Activated naive CD4-positive, alpha-beta T cell (primary cell): ENCODE results near the gene ESRRA.
"Not testable (repeated sequence)": the region's sequence is repeated elsewhere in the genome, so short reads cannot be mapped to it uniquely, and the experiment has no call there.

Experiments
- DNase-seq, 4 experiments: peaks; one replicate each; lab custom pipeline; 2025; lab: John Stamatoyannopoulos, UW

ESRRA gene

DNA sequence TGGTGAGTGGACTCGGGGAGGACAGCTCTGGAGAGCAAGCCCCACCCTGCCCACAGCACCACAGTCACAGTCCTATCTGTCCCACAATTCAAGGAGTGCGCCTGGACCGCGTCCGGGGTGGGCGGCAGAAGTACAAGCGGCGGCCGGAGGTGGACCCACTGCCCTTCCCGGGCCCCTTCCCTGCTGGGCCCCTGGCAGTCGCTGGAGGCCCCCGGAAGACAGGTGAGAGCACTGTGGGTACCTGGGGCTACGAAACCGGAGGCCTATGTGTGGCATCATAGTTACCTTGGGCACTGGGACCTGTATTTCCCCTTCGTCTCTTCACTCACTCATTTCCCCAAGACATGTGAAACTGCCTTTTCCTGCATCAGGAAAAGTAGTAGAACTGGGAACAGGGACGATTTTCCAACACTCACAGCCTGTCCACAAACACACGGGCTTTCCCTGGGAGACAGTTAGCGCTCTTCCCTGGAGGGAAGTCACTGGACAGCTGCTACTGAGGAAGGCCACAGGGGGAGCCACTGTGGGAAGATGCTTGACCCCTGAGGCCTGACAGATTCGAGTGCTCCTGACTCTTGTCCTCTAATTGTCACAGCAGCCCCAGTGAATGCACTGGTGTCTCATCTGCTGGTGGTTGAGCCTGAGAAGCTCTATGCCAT is 9.0 kb downstream of the ESRRA start:
- DNase-seq = no peak

DNA sequence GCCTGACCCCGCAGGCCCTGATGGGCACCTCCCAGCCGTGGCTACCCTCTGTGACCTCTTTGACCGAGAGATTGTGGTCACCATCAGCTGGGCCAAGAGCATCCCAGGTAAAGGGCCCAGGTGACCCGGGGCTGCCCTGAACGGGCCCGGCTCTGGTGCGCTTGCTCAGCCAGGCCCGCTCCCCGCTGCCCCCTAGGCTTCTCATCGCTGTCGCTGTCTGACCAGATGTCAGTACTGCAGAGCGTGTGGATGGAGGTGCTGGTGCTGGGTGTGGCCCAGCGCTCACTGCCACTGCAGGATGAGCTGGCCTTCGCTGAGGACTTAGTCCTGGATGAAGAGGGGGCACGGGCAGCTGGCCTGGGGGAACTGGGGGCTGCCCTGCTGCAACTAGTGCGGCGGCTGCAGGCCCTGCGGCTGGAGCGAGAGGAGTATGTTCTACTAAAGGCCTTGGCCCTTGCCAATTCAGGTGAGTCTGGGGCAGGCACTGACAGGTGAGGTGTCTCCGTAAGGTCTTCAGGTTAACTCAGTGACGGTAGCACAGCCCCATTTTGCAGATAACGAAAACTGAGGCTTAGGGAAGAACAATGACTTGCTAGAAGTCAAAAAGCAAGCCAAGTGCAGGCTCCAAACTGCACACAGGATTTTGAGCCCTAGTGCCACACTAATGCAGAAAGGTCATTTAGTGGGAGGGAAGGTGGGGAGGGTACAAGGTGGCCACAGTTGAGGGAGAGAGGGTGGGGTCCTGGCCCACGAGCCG is 9.7 kb downstream of the ESRRA start:
- no peak for DNase-seq

DNA sequence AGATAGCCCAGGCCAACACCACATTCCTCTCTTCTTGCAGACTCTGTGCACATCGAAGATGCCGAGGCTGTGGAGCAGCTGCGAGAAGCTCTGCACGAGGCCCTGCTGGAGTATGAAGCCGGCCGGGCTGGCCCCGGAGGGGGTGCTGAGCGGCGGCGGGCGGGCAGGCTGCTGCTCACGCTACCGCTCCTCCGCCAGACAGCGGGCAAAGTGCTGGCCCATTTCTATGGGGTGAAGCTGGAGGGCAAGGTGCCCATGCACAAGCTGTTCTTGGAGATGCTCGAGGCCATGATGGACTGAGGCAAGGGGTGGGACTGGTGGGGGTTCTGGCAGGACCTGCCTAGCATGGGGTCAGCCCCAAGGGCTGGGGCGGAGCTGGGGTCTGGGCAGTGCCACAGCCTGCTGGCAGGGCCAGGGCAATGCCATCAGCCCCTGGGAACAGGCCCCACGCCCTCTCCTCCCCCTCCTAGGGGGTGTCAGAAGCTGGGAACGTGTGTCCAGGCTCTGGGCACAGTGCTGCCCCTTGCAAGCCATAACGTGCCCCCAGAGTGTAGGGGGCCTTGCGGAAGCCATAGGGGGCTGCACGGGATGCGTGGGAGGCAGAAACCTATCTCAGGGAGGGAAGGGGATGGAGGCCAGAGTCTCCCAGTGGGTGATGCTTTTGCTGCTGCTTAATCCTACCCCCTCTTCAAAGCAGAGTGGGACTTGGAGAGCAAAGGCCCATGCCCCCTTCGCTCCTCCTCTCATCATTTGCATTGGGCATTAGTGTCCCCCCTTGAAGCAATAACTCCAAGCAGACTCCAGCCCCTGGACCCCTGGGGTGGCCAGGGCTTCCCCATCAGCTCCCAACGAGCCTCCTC is 10.6 kb downstream of the ESRRA start:
- not testable (repeated sequence) for DNase-seq

DNA sequence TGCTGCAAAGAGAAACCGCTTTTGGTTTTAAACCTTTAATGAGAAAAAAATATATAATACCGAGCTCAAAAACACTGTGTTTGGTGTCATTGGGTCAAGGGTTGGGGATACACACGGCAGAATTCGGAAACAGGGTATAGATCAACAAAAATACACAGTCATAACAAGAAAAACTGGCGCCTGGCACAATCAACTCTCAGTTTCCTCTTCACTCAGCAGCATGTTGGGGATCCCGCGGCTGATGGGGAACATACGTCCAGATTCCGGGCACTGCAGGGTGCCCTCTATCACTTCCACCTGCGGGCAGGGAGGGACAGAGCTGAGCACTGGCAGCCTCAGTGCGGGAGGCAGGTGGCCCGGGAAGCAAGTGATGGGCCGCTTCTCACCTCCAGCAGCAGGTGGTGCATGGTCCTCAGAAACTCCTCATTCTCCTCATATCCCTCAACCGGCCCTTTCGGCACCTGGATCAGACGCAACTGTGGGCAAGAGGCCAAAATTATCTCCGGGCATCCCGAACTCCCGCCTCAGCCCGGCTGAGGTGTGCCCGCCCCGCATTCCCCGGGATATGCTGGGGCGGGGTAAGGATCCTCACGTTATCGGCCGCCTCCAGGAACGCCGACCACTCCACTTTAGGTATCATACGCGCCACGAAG is 11.5 kb downstream of the ESRRA start:
- DNase-seq = peak in 1 of 4 experiments; percentile 44

DNA sequence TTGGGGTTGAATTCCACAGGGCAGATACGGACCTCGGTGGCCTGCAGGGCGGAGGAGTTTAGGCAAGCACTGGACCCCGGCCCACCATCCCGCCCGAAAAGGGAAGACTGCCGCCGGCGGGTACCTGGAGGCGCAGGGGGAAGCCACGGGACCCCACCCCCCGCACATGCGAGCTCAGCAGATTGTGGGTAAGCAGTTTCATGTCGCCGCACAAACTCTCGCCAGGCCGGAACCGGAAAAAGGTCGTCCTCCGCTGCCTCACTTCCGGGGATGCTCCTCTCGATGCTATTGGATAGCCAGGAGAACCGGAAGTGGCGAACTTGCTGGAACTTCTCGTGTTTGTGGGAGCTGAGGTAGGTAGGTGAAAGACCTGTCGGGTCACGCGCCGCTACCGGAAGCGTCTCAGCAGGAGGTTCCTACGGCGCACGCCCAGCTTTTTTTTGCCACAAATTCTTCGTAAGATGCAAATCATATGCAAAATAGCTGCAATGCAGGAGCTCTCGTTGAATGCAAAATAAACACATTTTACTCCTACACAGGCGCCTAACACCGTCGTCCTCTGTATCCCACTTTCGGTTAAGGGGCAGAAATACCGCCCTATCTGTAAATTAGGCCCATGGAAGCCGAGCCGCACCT is 12.1 kb downstream of the ESRRA start, which contains the start of gene TRMT112:
Gene TRMT112, minus strand, starts transcription at position 235 of the 636 bp plus-strand sequence. Its CDS starts 33 bp downstream, at position 202.
- peak; percentile 81 to 91 (median 86) for DNase-seq

DNA sequence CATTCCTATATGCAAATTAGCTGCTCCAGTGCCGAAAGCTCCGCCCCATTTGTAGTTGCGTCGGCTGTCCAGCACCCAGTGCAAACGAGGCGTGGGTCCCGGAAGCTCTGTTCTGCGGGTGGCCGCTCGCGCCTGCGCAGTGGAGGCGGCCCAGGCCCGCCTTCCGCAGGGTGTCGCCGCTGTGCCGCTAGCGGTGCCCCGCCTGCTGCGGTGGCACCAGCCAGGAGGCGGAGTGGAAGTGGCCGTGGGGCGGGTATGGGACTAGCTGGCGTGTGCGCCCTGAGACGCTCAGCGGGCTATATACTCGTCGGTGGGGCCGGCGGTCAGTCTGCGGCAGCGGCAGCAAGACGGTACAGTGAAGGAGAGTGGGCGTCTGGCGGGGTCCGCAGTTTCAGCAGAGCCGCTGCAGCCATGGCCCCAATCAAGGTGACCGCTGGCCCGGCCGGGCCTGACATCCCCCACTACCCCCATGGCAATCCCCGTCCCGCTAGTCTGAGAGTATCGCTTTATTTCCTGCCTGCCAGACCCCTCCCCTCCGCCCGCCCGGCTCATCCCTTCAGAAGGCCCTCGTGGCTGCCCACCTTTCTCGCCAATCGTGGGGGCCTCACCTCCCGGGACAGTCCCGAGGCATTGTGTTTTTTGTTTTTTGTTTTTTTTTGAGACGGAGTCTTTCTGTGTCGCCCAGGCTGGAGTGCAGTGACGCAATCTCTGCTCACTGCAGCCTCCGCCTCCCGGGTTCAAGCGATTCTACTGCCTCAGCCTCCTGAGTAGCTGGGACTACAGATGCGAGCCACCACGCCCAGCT is 12.8 kb downstream of the ESRRA start, which contains the start of gene PRDX5:
Gene PRDX5, plus strand, starts transcription at position 161 of the 805 bp plus-strand sequence. Its CDS starts 95 bp downstream, at position 256.
- DNase-seq = peak; percentile 79 to 94 (median 87)

DNA sequence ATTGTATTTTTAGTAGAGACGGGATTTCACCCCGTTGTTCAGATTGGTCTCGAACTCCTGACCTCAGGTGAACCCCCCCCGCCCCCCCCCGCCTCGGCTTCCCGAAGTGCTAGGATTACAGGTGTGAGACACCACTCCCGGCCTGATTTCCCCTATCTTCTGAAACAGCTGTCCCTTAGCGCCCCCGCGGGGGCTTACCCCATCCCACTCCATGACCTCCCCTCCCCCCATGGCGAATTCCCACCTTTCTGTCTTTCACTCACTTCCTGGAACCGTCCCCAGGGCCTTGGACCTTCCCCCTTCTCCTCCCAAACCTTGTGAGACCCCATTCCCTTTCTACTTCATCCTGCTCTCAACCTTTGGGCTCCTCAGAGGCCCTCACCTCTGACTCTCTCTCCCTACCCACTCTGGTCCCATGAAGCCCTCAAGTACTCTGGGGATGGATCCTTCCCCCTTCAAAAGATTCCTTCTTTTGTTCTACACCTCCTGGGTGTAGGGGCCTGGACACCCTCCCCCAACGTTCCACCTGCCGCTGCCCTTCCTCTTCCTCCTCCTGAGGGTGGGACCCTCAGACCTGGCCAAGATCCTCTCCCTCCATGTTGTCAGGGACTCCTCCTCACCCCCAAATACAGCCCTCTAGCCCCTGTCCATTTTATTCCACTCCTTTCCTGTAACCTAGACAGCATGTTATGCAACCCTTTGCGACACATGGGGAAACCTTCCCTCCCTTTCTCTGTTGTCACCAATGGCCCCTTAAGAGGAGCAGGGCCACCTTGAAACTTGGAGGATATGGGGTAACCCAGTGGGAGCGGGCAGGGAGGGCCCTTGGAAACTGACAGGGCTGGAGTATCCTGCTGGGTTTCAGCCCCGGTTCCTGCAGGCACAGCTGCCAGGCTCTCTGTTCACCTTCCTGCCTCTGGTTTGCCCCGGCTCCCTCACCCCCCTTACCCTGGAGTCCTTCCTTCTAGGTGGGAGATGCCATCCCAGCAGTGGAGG is 13.7 kb downstream of the ESRRA start:
- no peak for DNase-seq

DNA sequence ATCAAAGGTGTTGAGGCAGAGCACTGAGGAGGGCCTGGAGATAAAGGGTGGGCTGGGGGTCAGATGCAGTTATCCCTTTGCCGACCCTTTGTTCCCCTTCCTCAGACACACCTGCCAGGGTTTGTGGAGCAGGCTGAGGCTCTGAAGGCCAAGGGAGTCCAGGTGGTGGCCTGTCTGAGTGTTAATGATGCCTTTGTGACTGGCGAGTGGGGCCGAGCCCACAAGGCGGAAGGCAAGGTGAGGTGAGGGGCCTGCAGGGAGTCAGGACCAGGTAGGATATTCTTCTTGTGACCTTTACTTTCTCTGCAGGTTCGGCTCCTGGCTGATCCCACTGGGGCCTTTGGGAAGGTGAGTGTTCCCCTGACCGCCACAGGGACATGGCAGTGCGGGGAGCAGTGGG is 15.2 kb downstream of the ESRRA start:
- DNase-seq = no peak

DNA sequence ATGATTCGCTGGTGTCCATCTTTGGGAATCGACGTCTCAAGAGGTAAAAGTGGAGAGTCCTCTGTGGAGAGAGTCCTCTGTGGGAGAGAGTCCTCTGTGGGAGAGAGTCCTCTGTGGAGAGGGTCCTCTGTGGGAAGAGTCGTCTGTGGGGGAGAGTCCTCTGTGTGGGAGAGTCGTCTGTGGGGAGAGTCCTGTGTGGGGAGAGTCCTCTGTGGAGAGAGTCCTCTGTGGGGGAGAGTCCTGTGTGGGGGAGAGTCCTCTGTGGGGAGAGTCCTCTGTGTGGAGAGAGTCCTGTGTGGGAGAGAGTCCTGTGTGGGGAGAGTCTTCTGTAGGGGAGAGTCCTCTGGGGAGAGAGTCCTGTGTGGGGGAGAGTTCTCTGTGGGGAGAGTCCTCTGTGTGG is 15.7 kb downstream of the ESRRA start:
- no peak for DNase-seq

DNA sequence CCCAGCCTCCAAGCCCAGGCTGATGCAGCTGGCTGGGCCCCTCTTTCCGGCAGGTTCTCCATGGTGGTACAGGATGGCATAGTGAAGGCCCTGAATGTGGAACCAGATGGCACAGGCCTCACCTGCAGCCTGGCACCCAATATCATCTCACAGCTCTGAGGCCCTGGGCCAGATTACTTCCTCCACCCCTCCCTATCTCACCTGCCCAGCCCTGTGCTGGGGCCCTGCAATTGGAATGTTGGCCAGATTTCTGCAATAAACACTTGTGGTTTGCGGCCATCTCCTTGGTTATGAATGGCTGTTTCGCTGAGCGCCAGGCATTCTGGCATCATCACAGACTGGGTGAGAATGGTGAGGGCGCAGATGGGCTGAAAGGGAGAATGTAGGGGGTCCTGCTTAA is 16.2 kb downstream of the ESRRA start:
- DNase-seq = no peak

DNA sequence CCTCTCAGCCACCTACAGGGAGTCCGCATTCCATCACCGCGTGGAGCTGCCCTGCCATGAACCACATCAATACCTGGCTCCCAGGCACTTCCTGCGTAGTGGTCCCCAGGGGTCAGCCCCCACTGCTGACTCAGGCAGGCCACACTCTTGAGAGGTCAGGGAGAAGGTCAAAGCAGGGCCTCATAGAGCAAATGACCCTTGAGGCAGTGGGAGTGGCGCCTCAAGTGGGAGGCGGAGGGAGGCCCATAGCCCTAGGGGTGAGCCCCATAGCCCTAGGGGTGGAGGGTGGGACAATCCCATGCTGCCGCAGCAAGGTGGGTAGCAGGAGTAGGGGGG is 17.6 kb downstream of the ESRRA start:
- no peak for DNase-seq

DNA sequence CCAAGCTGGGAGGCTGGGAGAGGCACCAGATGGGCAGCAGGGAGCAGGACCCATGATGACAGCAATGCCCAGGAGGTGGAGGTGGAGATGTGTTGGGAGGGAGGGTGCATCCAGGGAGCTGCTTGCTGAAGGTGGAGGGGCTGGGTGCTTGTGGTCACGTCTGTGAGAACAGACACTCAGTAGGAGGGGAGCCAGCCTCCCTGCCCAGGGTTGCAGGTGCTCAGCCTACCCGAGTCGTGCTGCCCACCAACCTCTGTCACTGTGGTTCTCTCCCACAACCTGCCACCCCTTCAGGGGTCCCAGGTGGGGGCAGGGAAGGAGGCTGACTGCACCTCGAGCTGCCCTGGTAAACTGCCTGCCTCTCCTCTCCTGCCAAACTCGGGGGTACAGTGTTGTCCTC is 18.0 kb downstream of the ESRRA start:
- DNase-seq = no peak

DNA sequence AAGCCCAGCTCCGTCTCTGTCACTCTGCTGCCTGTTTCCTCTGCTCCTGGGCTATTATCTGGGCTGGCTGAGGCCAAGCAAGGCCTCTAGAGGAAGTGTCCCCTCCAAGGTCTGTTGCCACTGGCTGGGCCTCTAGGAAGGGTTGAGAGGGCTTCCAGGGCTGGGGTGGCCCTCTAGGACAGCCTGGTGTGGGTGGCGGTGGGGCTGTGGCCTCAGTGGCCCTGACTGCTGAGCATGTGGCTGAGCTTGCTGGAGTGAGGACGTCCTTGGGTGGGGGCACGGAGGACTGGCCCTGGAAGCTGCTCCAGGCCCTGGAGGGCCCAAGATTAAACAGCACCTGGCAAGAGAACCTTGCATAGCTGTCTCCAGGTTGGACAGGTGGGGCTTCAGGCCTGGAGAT is 18.7 kb downstream of the ESRRA start:
- DNase-seq = not testable (repeated sequence)

DNA sequence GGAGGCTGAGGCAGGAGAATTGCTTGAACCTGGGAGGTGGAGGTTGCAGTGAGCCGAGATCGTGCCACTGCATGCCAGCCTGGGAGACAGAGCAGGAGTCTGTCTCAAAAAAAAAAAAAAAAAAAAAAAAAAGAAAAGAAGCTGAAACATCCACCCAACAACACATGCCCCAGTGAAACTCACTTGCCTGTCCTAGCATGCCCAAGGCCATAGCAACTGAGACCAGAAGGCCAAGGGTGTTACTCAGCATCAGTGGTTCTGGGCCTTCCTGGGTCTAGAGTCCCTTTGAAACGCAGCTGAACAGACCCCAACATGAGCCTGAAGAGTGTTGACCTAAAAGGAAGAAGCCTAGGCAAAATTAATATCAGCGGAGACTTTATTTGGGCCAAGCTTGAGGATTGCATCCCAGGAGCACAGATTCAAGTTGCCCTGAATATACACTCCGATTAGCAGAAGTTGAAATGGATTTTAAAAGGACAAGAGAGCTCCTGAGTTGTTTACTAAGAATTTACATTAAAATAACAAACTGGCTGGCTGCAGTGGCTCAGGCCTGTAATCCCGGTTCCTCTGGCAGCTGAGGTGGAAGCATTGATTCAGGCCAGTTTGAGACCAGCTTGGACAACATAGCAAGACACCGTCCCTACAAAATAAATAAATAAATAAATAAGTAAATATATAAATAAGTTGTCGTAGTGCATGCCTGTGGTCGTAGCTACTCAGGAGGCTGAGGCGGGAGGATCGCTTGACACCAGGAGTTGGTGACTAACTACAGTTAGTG is 19.6 kb downstream of the ESRRA start:
- DNase-seq = no peak

DNA sequence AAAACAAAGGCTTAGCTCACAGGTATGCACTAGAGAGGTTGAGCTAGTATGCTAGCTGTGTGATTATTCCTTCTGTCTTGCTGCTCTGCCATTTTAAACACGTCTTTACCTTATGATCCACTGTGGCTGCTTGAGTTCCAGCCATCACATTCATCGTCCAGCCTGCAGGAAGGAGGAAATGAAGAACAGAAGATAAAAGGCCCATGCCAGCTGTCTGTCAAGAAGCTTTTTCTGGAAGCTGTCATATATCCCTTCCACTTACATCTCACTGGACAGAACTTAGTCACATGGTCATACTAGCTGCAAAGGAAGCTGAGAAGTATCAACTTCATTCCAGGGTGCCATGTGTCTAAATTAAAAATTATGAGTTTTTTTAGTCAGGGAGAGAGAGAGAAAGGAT is 22.1 kb downstream of the ESRRA start:
- no peak for DNase-seq

DNA sequence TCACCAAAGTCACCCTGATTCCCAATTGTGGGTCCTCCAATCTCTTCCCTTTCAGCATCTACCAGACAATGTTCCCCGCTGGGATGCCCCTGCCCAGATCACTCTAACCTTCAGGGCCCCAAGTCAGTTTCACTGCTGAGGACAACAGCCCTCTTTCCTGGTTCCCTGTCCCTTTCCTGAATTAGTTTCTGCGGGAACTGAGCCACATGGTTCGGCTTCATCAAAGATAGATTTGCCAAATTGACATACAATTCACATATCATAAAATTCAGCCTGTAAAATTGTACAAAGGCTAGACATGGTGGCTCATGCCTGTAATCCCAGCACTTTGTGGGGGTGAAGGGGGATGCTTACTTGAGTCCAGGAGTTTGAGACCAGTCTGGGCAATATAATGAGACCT is 22.7 kb downstream of the ESRRA start:
- DNase-seq = no peak

DNA sequence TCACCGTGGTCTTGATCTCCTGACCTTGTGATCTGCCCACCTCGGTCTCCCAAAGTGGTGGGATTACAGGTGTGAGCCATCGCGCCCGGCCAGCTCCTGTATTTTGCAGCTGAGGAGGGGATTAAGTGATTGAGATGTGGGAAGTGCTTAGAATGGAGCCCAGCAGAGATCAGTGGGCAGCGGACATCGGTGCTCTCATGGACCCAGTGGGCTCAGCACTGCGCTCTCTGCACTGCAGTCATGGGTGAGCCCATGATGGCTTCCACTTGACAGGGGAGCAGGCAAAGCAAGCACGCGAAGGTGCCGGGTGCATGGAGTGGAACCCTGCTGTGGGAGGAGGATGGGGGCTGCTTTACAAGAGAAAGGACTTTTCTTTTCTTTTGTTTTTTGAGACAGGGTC is 25.6 kb downstream of the ESRRA start:
- DNase-seq = no peak

DNA sequence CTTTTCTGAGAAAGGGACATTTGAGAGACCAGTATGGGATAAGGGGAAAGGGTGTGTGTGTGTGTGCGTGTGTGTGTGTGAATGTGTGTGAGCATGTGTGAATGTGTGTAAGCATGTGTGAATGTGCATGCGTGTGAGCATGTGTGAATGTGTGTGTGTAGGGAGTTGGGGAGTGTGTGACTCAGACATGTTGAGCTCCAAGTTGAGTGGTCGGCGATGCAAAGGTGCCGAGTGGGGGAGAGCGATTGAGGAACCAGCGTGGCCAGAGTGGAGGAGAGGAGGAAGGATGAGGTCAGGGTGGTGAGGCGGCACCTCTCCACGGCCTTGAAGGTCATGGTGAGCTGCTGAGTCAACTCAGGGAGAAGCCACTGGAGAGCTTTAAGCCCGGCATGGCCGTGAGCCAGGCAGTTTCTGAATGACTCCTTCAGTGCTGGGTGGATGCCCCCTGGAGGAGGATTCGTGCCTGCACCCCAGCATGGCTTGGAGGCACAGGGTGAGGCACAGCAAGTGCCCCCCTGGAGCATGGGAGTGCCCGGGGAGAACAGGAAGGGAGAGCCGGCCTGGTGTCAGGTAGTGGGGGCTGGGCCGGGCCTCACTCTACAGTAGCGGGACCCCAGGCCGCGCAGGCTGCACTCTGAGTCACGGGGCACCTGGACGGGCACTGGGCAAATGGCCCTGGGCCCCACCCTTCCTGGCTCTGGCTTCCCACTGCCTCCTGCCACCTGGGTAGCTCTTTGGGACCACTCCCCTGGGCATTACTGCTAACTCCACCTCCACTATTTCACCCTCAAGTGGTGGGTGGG is 26.4 kb downstream of the ESRRA start:
- peak in 3 of 4 experiments; percentile 22 to 48 (median 22) for DNase-seq
